NCI-H1694 treated with DMSO at 0.1 percent for 48 hours (cell line): ENCODE data around the gene GTF2H2C.
"Not testable (repeated sequence)": the region's sequence is repeated elsewhere in the genome, so short reads cannot be mapped to it uniquely, and the experiment has no call there.

Experiments used
- DNase-seq: peaks from one replicate; lab custom pipeline; 2025; lab: John Stamatoyannopoulos, UW

The GTF2H2C gene

GRCh38 chr5:69559908-69560330 lies at the start of gene GTF2H2C:
Gene GTF2H2C, plus strand, starts transcription at chr5:69560191. Its CDS starts 4,942 bp downstream, at chr5:69565133.
- not testable (repeated sequence) for DNase-seq

- DNase-seq, result no peak
These were observed 49.3 kb upstream of the GTF2H2C start for GRCh38 chr5:69510694-69511093.

- no peak for DNase-seq
These were observed 47.2 kb upstream of the GTF2H2C start for GRCh38 chr5:69512740-69513260.

GRCh38 chr5:69515570-69515969 lies 44.4 kb upstream of the GTF2H2C start:
- DNase-seq, result not testable (repeated sequence)

- no peak for DNase-seq
These were observed 43.2 kb upstream of the GTF2H2C start for GRCh38 chr5:69516769-69517168.

- DNase-seq, result no peak
These were observed 42.2 kb upstream of the GTF2H2C start for GRCh38 chr5:69517763-69518212.

- DNase-seq, result no peak
These were observed 40.7 kb upstream of the GTF2H2C start for GRCh38 chr5:69519285-69519684.

GRCh38 chr5:69522035-69522434 lies 38.0 kb upstream of the GTF2H2C start:
- DNase-seq, result no peak

- no peak for DNase-seq
These were observed 34.5 kb upstream of the GTF2H2C start for GRCh38 chr5:69525490-69525889.

- no peak for DNase-seq
These were observed 33.3 kb upstream of the GTF2H2C start for GRCh38 chr5:69526660-69527059.

GRCh38 chr5:69527128-69527770 lies 32.7 kb upstream of the GTF2H2C start:
- DNase-seq, result no peak

GRCh38 chr5:69528035-69528434 lies 32.0 kb upstream of the GTF2H2C start:
- no peak for DNase-seq

- no peak for DNase-seq
These were observed 31.4 kb upstream of the GTF2H2C start for GRCh38 chr5:69528609-69529008.

GRCh38 chr5:69530561-69531405 lies 29.2 kb upstream of the GTF2H2C start:
- DNase-seq, result no peak

- DNase-seq, result no peak
These were observed 28.6 kb upstream of the GTF2H2C start for GRCh38 chr5:69531406-69531801.

- not testable (repeated sequence) for DNase-seq
These were observed 22.1 kb upstream of the GTF2H2C start for GRCh38 chr5:69537911-69538310.

- not testable (repeated sequence) for DNase-seq
These were observed 21.3 kb upstream of the GTF2H2C start for GRCh38 chr5:69538735-69539134.

- not testable (repeated sequence) for DNase-seq
These were observed 18.6 kb upstream of the GTF2H2C start for GRCh38 chr5:69541347-69541746.

GRCh38 chr5:69542838-69543618 lies 17.0 kb upstream of the GTF2H2C start:
- not testable (repeated sequence) for DNase-seq

- not testable (repeated sequence) for DNase-seq
These were observed 15.4 kb upstream of the GTF2H2C start for GRCh38 chr5:69544602-69545001.

- DNase-seq, result not testable (repeated sequence)
These were observed 818 bp downstream of the GTF2H2C start for GRCh38 chr5:69560587-69561431.
